ENCODE data around the gene LZTR1. TPM values are rescaled to one million over a fixed set of nuclear protein-coding genes. Genes with fewer than 3 reads are reported as not detected.

Gene LZTR1
- total RNA-seq, 1 experiment from 2014 or later = 54.3 TPM

- ChIA-PET CTCF (no interaction called here), POLR2A (ENCODE audit: low non-redundant PET) (interaction anchor here (0.6 kb wide), 1 partner anchor 58 kb away, joined by 5 read pairs; no protein-coding TSS in a partner anchor)
- Histone ChIP-seq H3K27me3 (replicated peaks; ENCODE audit: insufficient read depth, low read depth, low read length, poor library complexity) (no peaks in the 10 kb centered on the region), H3K4me3 (ENCODE audit: low read depth, low read length, poor library complexity, severe bottlenecking) (no peak overlapping the region), H3K4me1 (ENCODE audit: insufficient read depth, low read length, poor library complexity, severe bottlenecking) (no peaks in the 10 kb centered on the region), H3K36me3 (ENCODE audit: insufficient read depth, low read length, poor library complexity, severe bottlenecking) (peaks cover 41% of the 10 kb centered on the region), H3K27ac (ENCODE audit: low read depth, low read length, poor library complexity, severe bottlenecking) (no peak overlapping the region), H3K9me3 (ENCODE audit: low read depth, low read length, poor library complexity, severe bottlenecking) (no peaks in the 10 kb centered on the region)
- no TSS peak for BruUV-seq (replicated peaks)
- no peak for DNase-seq (ENCODE audit: low spot score)
- intact Hi-C loops (cut with micrococcal nuclease; ENCODE audit: unreplicated experiment) = no loop called here
- TF ChIP-seq EZH2 (IDR thresholded peaks at IDR 0.05; ENCODE audit: borderline replicate concordance, low read depth, low read length, poor library complexity, severe bottlenecking) = no peak
- TF ChIP-seq, protein P1, sequence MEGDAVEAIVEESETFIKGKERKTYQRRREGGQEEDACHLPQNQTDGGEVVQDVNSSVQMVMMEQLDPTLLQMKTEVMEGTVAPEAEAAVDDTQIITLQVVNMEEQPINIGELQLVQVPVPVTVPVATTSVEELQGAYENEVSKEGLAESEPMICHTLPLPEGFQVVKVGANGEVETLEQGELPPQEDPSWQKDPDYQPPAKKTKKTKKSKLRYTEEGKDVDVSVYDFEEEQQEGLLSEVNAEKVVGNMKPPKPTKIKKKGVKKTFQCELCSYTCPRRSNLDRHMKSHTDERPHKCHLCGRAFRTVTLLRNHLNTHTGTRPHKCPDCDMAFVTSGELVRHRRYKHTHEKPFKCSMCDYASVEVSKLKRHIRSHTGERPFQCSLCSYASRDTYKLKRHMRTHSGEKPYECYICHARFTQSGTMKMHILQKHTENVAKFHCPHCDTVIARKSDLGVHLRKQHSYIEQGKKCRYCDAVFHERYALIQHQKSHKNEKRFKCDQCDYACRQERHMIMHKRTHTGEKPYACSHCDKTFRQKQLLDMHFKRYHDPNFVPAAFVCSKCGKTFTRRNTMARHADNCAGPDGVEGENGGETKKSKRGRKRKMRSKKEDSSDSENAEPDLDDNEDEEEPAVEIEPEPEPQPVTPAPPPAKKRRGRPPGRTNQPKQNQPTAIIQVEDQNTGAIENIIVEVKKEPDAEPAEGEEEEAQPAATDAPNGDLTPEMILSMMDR (conservative IDR thresholded peaks at IDR 0.05; ENCODE audit: low read depth, low read length) = no peak
These were observed 30.1 kb upstream of the LZTR1 start for GRCh38 chr22:20951932-20952380.

GRCh38 chr22:20952544-20953341 is 29.4 kb upstream of the LZTR1 start:
- no peak overlapping the region for H3K27ac ChIP-seq (ENCODE audit: low read depth, low read length, poor library complexity, severe bottlenecking)

GRCh38 chr22:20953342-20953608 is 28.8 kb upstream of the LZTR1 start:
- Histone ChIP-seq H3K27me3 (replicated peaks; ENCODE audit: insufficient read depth, low read depth, low read length, poor library complexity) (no peaks in the 10 kb centered on the region), H3K4me3 (ENCODE audit: low read depth, low read length, poor library complexity, severe bottlenecking) (no peak overlapping the region), H3K27ac (ENCODE audit: low read depth, low read length, poor library complexity, severe bottlenecking) (no peak overlapping the region), H3K4me1 (ENCODE audit: insufficient read depth, low read length, poor library complexity, severe bottlenecking) (no peaks in the 10 kb centered on the region), H3K36me3 (ENCODE audit: insufficient read depth, low read length, poor library complexity, severe bottlenecking) (peaks cover 41% of the 10 kb centered on the region), H3K9me3 (ENCODE audit: low read depth, low read length, poor library complexity, severe bottlenecking) (no peaks in the 10 kb centered on the region)
- ChIA-PET CTCF (no interaction called here), POLR2A (ENCODE audit: low non-redundant PET) (no interaction called here)
- BruUV-seq (replicated peaks) = no TSS peak
- DNase-seq (ENCODE audit: low spot score) = no peak
- TF ChIP-seq, protein P1 (conservative IDR thresholded peaks at IDR 0.05; ENCODE audit: low read depth, low read length) = no peak
- TF ChIP-seq EZH2 (IDR thresholded peaks at IDR 0.05; ENCODE audit: borderline replicate concordance, low read depth, low read length, poor library complexity, severe bottlenecking) = no peak
- intact Hi-C loops (cut with micrococcal nuclease; ENCODE audit: unreplicated experiment) = no loop called here

More at GRCh38 chr22:20952544-20953341, 29.4 kb upstream of the LZTR1 start:
- no peaks in the 10 kb centered on the region for H3K4me1 ChIP-seq (ENCODE audit: insufficient read depth, low read length, poor library complexity, severe bottlenecking)
- H3K4me3 ChIP-seq (ENCODE audit: low read depth, low read length, poor library complexity, severe bottlenecking) = no peak overlapping the region
- peaks cover 41% of the 10 kb centered on the region for H3K36me3 ChIP-seq (ENCODE audit: insufficient read depth, low read length, poor library complexity, severe bottlenecking)
- BruUV-seq (replicated peaks) = no TSS peak
- no peaks in the 10 kb centered on the region for H3K27me3 ChIP-seq (replicated peaks; ENCODE audit: insufficient read depth, low read depth, low read length, poor library complexity)
- no peak for DNase-seq (ENCODE audit: low spot score)
- TF ChIP-seq, protein P1 (conservative IDR thresholded peaks at IDR 0.05; ENCODE audit: low read depth, low read length) = no peak
- no peak for TF ChIP-seq EZH2 (IDR thresholded peaks at IDR 0.05; ENCODE audit: borderline replicate concordance, low read depth, low read length, poor library complexity, severe bottlenecking)
- intact Hi-C loops (cut with micrococcal nuclease; ENCODE audit: unreplicated experiment) = no loop called here
- no peaks in the 10 kb centered on the region for H3K9me3 ChIP-seq (ENCODE audit: low read depth, low read length, poor library complexity, severe bottlenecking)
- CTCF ChIA-PET = no interaction called here
- POLR2A ChIA-PET (ENCODE audit: low non-redundant PET) = interaction anchor here (0.6 kb wide), 1 partner anchor 59 kb away, joined by 5 read pairs; no protein-coding TSS in a partner anchor

Data from A673 (cell line).